ENCODE data around the gene LCLAT1. TPM values are rescaled to one million over a fixed set of nuclear protein-coding genes. Genes with fewer than 3 reads are reported as not detected.

The LCLAT1 gene
- total RNA-seq, 1 experiment from 2014 or later, result 32.9 TPM

GRCh38 chr2:30509716-30510115, 62.7 kb downstream of the LCLAT1 start:
- Histone ChIP-seq H3K14ac (ENCODE audit: insufficient read depth, low read length) (no peak overlapping the region), H2BK15ac (ENCODE audit: low read depth, low read length) (no peak overlapping the region), H3K9me3 (ENCODE audit: control insufficient read depth, low read depth, low read length) (no peaks in the 10 kb centered on the region), H2BK12ac (ENCODE audit: insufficient read length, low read depth, low read length) (no peak overlapping the region), H3K18ac (ENCODE audit: insufficient read length, low read depth, low read length) (no peak overlapping the region), H4K8ac (replicated peaks; ENCODE audit: insufficient read length, low read depth, low read length) (no peak overlapping the region), H4K20me1 (ENCODE audit: control insufficient read depth, insufficient read depth, insufficient read length) (no peaks in the 10 kb centered on the region), H4K5ac (ENCODE audit: insufficient read length, low read depth, low read length) (no peak overlapping the region), H2AFZ (ENCODE audit: low read length) (no peak overlapping the region), H3K23ac (ENCODE audit: insufficient read length, low read depth, low read length) (no peak overlapping the region), H3K4me1 (ENCODE audit: insufficient read depth, low read length) (peaks cover 2% of the 10 kb centered on the region; the same call in 1 of the 2 replicates), H3K23me2 (ENCODE audit: insufficient read length, low read depth, low read length, poor library complexity, severe bottlenecking) (no peaks in the 10 kb centered on the region), H3K4me2 (ENCODE audit: insufficient read depth, insufficient read length, low read length) (no peak overlapping the region), H3K27me3 (ENCODE audit: insufficient read depth, low read length) (no peaks in the 10 kb centered on the region), H3T11ph (ENCODE audit: low read length) (no peak overlapping the region), H3K9ac (ENCODE audit: extremely low read depth, insufficient read length, low read length) (no peak overlapping the region), H3K79me2 (ENCODE audit: insufficient read depth, low read length) (peaks cover 2% of the 10 kb centered on the region; the same call in 1 of the 2 replicates), H2BK5ac (ENCODE audit: insufficient read length, low read length) (no peak overlapping the region), H3K56ac (ENCODE audit: insufficient read length, low read depth, low read length) (no peak overlapping the region), H3K79me1 (ENCODE audit: insufficient read depth, low read depth, low read length, poor library complexity, severe bottlenecking) (no peaks in the 10 kb centered on the region), H3K27ac (ENCODE audit: insufficient read length, low read depth, low read length) (no peak overlapping the region), H2BK20ac (ENCODE audit: low read depth, low read length, poor library complexity, severe bottlenecking) (no peak overlapping the region), H2AK5ac (ENCODE audit: insufficient read length, low read length) (no peak overlapping the region), H3K4ac (ENCODE audit: low read depth, low read length) (no peak overlapping the region), H4K91ac (ENCODE audit: insufficient read length, low read depth, low read length) (no peak overlapping the region), H2BK120ac (ENCODE audit: low read depth, low read length, poor library complexity, severe bottlenecking) (no peak overlapping the region)
- Mint-ChIP-seq H3K4me1 (peaks cover 40 to 41% of the 10 kb centered on the region in 2 experiments), H3K9me3 (peaks cover 12% of the 10 kb centered on the region in 2 experiments), H3K4me3 (no peak overlapping the region), H3K27me3 (ENCODE audit: low read depth) (no peaks in the 10 kb centered on the region), H3K27ac (no peak overlapping the region), H3K36me3 (ENCODE audit: insufficient read depth in 1 of 3, low read depth in 3 of 3) (peaks cover 9 to 13% (median 13%) of the 10 kb centered on the region in 3 experiments)
- TF ChIP-seq, protein P1, sequence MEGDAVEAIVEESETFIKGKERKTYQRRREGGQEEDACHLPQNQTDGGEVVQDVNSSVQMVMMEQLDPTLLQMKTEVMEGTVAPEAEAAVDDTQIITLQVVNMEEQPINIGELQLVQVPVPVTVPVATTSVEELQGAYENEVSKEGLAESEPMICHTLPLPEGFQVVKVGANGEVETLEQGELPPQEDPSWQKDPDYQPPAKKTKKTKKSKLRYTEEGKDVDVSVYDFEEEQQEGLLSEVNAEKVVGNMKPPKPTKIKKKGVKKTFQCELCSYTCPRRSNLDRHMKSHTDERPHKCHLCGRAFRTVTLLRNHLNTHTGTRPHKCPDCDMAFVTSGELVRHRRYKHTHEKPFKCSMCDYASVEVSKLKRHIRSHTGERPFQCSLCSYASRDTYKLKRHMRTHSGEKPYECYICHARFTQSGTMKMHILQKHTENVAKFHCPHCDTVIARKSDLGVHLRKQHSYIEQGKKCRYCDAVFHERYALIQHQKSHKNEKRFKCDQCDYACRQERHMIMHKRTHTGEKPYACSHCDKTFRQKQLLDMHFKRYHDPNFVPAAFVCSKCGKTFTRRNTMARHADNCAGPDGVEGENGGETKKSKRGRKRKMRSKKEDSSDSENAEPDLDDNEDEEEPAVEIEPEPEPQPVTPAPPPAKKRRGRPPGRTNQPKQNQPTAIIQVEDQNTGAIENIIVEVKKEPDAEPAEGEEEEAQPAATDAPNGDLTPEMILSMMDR (conservative IDR thresholded peaks at IDR 0.05), result no peak
- no peak for DNase-seq
- no CpG with 5 or more reads among the region's 5 CpGs for WGBS (ENCODE audit: extremely low coverage, insufficient read length, low lambda C conversion rate)

All from H9 (cell line).